WI38 (cell line): ENCODE data around the gene ZNRF1.

Experiments
- H3K4me3 ChIP-seq: 2 replicates; pipeline ENCODE4 v1.5.1; 2011; ENCODE audit warnings: low read depth, mild to moderate bottlenecking, control low read depth, low read length
- CTCF ChIP-seq: IDR thresholded peaks from 2 replicates; pipeline ENCODE4 v1.5.1; 2012; ENCODE audit warnings: low read depth, mild to moderate bottlenecking, control low read depth, low read length

The ZNRF1 gene

DNA sequence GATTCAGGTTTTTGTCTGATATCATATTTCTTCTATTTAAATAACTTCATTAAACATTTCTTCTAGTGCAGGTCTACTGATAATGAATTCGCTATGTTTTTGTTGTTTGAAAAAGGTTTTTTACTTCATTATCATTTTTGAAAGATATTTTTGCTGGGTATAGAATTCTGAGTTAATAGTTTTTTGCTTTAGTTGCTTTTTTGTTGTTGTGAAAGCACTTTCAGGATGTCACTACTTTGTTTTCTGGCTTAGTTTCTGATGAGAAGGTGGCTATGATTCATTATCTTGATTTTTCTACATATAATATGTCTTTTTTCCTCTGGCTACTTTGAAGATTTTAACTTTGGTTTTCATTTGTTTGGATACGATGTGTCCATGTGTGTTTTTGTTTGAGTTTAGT lies 153.0 kb downstream of the ZNRF1 start:
- no peak for TF ChIP-seq CTCF
- no peak overlapping the region for H3K4me3 ChIP-seq

DNA sequence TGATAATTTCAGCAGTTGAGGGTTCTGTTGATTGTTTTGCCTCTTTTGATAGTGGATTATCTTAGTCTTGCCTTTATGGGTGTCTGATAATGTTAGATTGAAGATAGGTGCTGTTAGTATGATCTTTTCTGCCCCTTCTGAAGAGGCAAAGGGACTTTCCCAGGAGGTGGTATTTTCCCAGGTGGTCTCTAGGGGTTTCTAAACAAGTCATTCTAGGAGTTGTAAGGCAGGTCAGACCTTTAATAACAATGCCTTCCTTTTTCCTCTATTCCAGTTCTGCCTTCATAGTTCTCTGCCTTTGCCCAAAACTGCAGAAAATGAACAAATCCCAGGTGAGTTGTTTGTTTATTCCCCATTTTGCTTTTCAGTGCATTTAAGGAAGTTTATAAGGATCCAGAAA lies 153.8 kb downstream of the ZNRF1 start:
- H3K4me3 ChIP-seq = no peak overlapping the region
- no peak for TF ChIP-seq CTCF

DNA sequence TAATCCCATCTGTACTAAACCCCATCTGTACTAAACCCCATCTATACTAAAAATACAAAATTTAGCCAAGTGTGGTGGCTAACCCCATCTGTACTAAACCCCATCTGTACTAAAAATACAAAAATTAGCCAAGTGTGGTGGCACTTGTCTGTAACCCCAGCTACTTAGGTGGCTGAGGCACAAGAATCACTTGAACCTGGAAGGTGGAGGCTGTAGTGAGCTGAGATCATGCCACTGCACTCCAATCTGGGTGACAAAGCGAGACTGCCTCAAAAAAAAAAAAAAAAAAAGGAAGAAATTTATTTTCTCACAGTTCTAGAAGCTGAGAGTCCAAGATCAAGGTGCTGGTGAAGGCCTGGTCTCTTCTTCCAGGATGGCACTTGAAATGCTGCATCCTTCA lies 161.6 kb downstream of the ZNRF1 start:
- H3K4me3 ChIP-seq = no peak overlapping the region
- no peak for TF ChIP-seq CTCF
